Fibroblast of pulmonary artery (primary cell): ENCODE results near the gene ARID5A.

Experiments
- DNase-seq: peaks from one replicate; pipeline ENCODE4 v3.0.0-alpha.2; 2010; ENCODE audit warnings: low read depth
- H3K4me3 ChIP-seq: replicated peaks from 2 replicates; pipeline ENCODE4 v1.5.1; 2011; ENCODE audit warnings: low read depth, mild to moderate bottlenecking, control low read depth, low read length, moderate library complexity
- CTCF ChIP-seq: IDR thresholded peaks from 2 replicates; pipeline ENCODE4 v1.5.1; 2011; ENCODE audit warnings: mild to moderate bottlenecking, control low read depth, low read length, inconsistent platforms; ENCODE audit errors: missing control alignments

ARID5A gene

GRCh38 chr2:96507957-96508520, 28.5 kb upstream of the ARID5A start:
- peak; percentile 47 for DNase-seq
- TF ChIP-seq CTCF: peak; percentile 58
- H3K4me3 ChIP-seq: peak overlapping the region; percentile 45

GRCh38 chr2:96508521-96509113, 27.9 kb upstream of the ARID5A start:
- no peak for TF ChIP-seq CTCF
- no peak for DNase-seq
- H3K4me3 ChIP-seq: no peak overlapping the region

GRCh38 chr2:96509114-96509846, 27.3 kb upstream of the ARID5A start:
- peak; percentile 90 for DNase-seq
- TF ChIP-seq CTCF: peak; percentile 92
- H3K4me3 ChIP-seq: no peak overlapping the region

GRCh38 chr2:96509847-96510230, 26.7 kb upstream of the ARID5A start:
- no peak for TF ChIP-seq CTCF
- no peak overlapping the region for H3K4me3 ChIP-seq
- DNase-seq: no peak

- no peak overlapping the region for H3K4me3 ChIP-seq
These were observed 25.5 kb upstream of the ARID5A start for GRCh38 chr2:96510931-96511595.

GRCh38 chr2:96511851-96512250, 24.7 kb upstream of the ARID5A start:
- no peak for TF ChIP-seq CTCF
- DNase-seq: no peak
- H3K4me3 ChIP-seq: no peak overlapping the region

More at GRCh38 chr2:96510931-96511595, 25.5 kb upstream of the ARID5A start:
- TF ChIP-seq CTCF: no peak
- no peak for DNase-seq
